Activated CD4-positive, alpha-beta T cell treated with anti-CD3 and anti-CD28 coated beads, Interleukin-2, amount 50 U/mL, for 16 hours (primary cell): Measurements from ENCODE around the gene BMI1.

Experiments used
- DNase-seq: peaks from one replicate; pipeline ENCODE4 v3.0.0-alpha.2; 2020

BMI1 gene

GRCh38 chr10:22319980-22320558 is 830 bp upstream of the BMI1 start:
- DNase-seq: no peak

GRCh38 chr10:22321156-22321923 is 441 bp downstream of the BMI1 start:
- DNase-seq: peak; percentile 61

GRCh38 chr10:22321924-22322640 is 1.2 kb downstream of the BMI1 start:
- no peak for DNase-seq

- DNase-seq: no peak
These were observed 1.8 kb downstream of the BMI1 start for GRCh38 chr10:22322641-22323160.

- DNase-seq: no peak
These were observed 2.8 kb downstream of the BMI1 start for GRCh38 chr10:22323538-22324305.

- no peak for DNase-seq
These were observed 3.5 kb downstream of the BMI1 start for GRCh38 chr10:22324413-22324812.

- no peak for DNase-seq
These were observed 4.0 kb downstream of the BMI1 start for GRCh38 chr10:22324893-22325271.

GRCh38 chr10:22325272-22326144 is 4.6 kb downstream of the BMI1 start:
- DNase-seq: peak; percentile 70

GRCh38 chr10:22326145-22326702 is 5.3 kb downstream of the BMI1 start:
- DNase-seq: no peak

- no peak for DNase-seq
These were observed 8.3 kb downstream of the BMI1 start for GRCh38 chr10:22329150-22329549.

- DNase-seq: no peak
These were observed 11.3 kb downstream of the BMI1 start for GRCh38 chr10:22332116-22332692.

GRCh38 chr10:22333167-22333974 is 12.5 kb downstream of the BMI1 start:
- peak; percentile 65 for DNase-seq

GRCh38 chr10:22333975-22334282 is 13.0 kb downstream of the BMI1 start:
- DNase-seq: no peak

- no peak for DNase-seq
These were observed 13.7 kb downstream of the BMI1 start for GRCh38 chr10:22334414-22335172.

- DNase-seq: peak; percentile 70
These were observed 14.5 kb downstream of the BMI1 start for GRCh38 chr10:22335173-22335933.

GRCh38 chr10:22338185-22338900 is 17.4 kb downstream of the BMI1 start:
- DNase-seq: no peak

- DNase-seq: no peak
These were observed 18.0 kb downstream of the BMI1 start for GRCh38 chr10:22338931-22339330.

- DNase-seq: no peak
These were observed 18.9 kb downstream of the BMI1 start for GRCh38 chr10:22339761-22340328.
